GM21737 (cell line): ENCODE measurements around the gene GPR149.
A peak's percentile ranks its signal among the peaks of the same experiment; 100 is the strongest.

Experiments used
- ATAC-seq: cut with Tn5 transposase; IDR thresholded peaks from one replicate; pipeline ENCODE4 v1.9.1; 2021; ENCODE audit warnings: mild to moderate bottlenecking, moderate library complexity; ENCODE audit not compliant: unreplicated experiment

Gene GPR149

GRCh38 chr3:154345422-154346122 lies 84.4 kb downstream of the GPR149 start:
- no peak for ATAC-seq

GRCh38 chr3:154338570-154338969 lies 91.4 kb downstream of the GPR149 start:
- no peak for ATAC-seq

GRCh38 chr3:154338008-154338407 lies 92.0 kb downstream of the GPR149 start:
- no peak for ATAC-seq

GRCh38 chr3:154334973-154335420 lies 95.0 kb downstream of the GPR149 start:
- ATAC-seq = no peak

GRCh38 chr3:154327871-154328270 lies 102.1 kb downstream of the GPR149 start:
- no peak for ATAC-seq

- no peak for ATAC-seq
Observed at GRCh38 chr3:154324919-154325318, 105.1 kb downstream of the GPR149 start.

GRCh38 chr3:154323891-154324738 lies 105.9 kb downstream of the GPR149 start, which contains the start of gene DHX36:
TSS of gene DHX36 (minus strand) at chr3:154324487. CDS start at chr3:154324416, 71 bp downstream.
- ATAC-seq = peak; percentile 97

- ATAC-seq = no peak
Observed at GRCh38 chr3:154316974-154317767, 112.8 kb downstream of the GPR149 start.

- no peak for ATAC-seq
Observed at GRCh38 chr3:154314152-154314551, 115.8 kb downstream of the GPR149 start.

- ATAC-seq = no peak
Observed at GRCh38 chr3:154310840-154311239, 119.2 kb downstream of the GPR149 start.

GRCh38 chr3:154307363-154307762 lies 122.6 kb downstream of the GPR149 start:
- ATAC-seq = no peak

GRCh38 chr3:154304936-154305335 lies 125.1 kb downstream of the GPR149 start:
- ATAC-seq = no peak

- ATAC-seq = peak; percentile 45
Observed at GRCh38 chr3:154304116-154304786, 125.7 kb downstream of the GPR149 start.

- no peak for ATAC-seq
Observed at GRCh38 chr3:154301561-154301960, 128.4 kb downstream of the GPR149 start.

GRCh38 chr3:154294016-154294415 lies 136.0 kb downstream of the GPR149 start:
- ATAC-seq = no peak

GRCh38 chr3:154290187-154290586 lies 139.8 kb downstream of the GPR149 start:
- ATAC-seq = no peak
